Uterus (tissue), 2 donors: ENCODE results near the gene FRMPD2.

Source experiments
- POLR2A ChIP-seq, 2 donors: fragments of 450-650 bp; IDR thresholded peaks; one replicate each; pipeline ENCODE4 v1.6.1; 2016; ENCODE audit warnings: antibody characterized with exemption in 2 of 2, mild to moderate bottlenecking in 1 of 2, moderate library complexity in 1 of 2
- TF ChIP-seq, protein P1 (sequence below), 4 experiments: fragments of 200-600 bp in 2 of 4; fragments of 450-650 bp in 2 of 4; sonication (generic) in 2 of 4; IDR thresholded peaks; one replicate each; pipeline ENCODE4 v1.5.1; 2016 to 2019; ENCODE audit warnings: antibody characterized with exemption in 4 of 4, mild to moderate bottlenecking in 2 of 4, moderate library complexity in 1 of 4

DNA sequence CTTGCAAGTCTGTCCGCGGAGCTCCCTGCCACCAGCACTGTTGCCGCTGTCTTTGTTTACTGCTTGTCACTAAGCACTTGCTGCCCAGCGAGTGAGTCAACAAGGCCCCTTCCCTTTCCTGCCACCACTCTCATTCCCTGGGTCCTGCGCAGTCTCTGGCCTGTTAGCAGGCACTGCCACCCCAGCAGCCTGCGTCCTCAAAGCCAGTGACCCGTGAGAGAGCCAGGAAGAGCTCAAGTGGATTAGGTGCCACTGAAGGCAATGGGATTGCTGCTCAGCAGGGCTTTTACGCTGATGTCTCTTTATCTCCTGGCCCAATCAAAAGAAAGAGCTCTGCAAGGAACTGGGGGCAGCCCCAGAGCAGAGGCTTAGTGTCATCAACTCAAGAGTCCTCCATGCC lies at the start of gene FRMPD2:
- TF ChIP-seq, protein P1, sequence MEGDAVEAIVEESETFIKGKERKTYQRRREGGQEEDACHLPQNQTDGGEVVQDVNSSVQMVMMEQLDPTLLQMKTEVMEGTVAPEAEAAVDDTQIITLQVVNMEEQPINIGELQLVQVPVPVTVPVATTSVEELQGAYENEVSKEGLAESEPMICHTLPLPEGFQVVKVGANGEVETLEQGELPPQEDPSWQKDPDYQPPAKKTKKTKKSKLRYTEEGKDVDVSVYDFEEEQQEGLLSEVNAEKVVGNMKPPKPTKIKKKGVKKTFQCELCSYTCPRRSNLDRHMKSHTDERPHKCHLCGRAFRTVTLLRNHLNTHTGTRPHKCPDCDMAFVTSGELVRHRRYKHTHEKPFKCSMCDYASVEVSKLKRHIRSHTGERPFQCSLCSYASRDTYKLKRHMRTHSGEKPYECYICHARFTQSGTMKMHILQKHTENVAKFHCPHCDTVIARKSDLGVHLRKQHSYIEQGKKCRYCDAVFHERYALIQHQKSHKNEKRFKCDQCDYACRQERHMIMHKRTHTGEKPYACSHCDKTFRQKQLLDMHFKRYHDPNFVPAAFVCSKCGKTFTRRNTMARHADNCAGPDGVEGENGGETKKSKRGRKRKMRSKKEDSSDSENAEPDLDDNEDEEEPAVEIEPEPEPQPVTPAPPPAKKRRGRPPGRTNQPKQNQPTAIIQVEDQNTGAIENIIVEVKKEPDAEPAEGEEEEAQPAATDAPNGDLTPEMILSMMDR (IDR thresholded peaks at IDR 0.05) = no peak
- TF ChIP-seq POLR2A (IDR thresholded peaks at IDR 0.05) = no peak
